SK-N-SH treated with all-trans-retinoic acid at 6 μM for 48 hours (cell line): Measurements from ENCODE around the gene ZFAND2B.
A peak's percentile ranks its signal among the peaks of the same experiment; 100 is the strongest.

Experiments
- ATAC-seq: fragments of 200-7000 bp; cut with Tn5 transposase; 3 replicates; pipeline ENCODE4 v1.9.1; 2020; ENCODE audit warnings: mild to moderate bottlenecking, moderate library complexity
- ARNTL ChIP-seq: fragments of 450-650 bp; formaldehyde crosslinking; IDR thresholded peaks from 2 replicates; pipeline ENCODE4 v1.5.0; 2020; ENCODE audit warnings: low read depth, mild to moderate bottlenecking, moderate library complexity, borderline replicate concordance
- BACH2 ChIP-seq: fragments of 250-450 bp; sonication (Bioruptor Pico); IDR thresholded peaks from 2 replicates; pipeline ENCODE4 v1.9.0; 2021; ENCODE audit warnings: mild to moderate bottlenecking, borderline replicate concordance
- CREB5 ChIP-seq: fragments of 250-450 bp; sonication (Bioruptor Pico); IDR thresholded peaks from 2 replicates; pipeline ENCODE4 v1.5.1; 2020; ENCODE audit warnings: low read depth, mild to moderate bottlenecking, moderate library complexity
- CSRNP3 ChIP-seq: fragments of 250-450 bp; sonication (Bioruptor Pico); IDR thresholded peaks from 2 replicates; pipeline ENCODE4 v1.5.1; 2021; ENCODE audit warnings: mild to moderate bottlenecking, moderate library complexity
- ESRRG ChIP-seq: fragments of 250-450 bp; sonication (Bioruptor Pico); IDR thresholded peaks from 2 replicates; pipeline ENCODE4 v1.6.1; 2021; ENCODE audit warnings: mild to moderate bottlenecking
- GLIS3 ChIP-seq: fragments of 250-450 bp; sonication (Bioruptor Pico); IDR thresholded peaks from 2 replicates; pipeline ENCODE4 v1.5.0; 2020; ENCODE audit warnings: mild to moderate bottlenecking, moderate library complexity
- OSR1 ChIP-seq: fragments of 250-450 bp; sonication (Bioruptor Pico); IDR thresholded peaks from 2 replicates; pipeline ENCODE4 v1.8.0; 2022; ENCODE audit warnings: moderate library complexity, mild to moderate bottlenecking, inconsistent platforms
- PATZ1 ChIP-seq: fragments of 250-450 bp; sonication (Bioruptor Pico); IDR thresholded peaks from 2 replicates; pipeline ENCODE4 v1.8.0; 2020; ENCODE audit warnings: mild to moderate bottlenecking, moderate library complexity, borderline replicate concordance
- POU6F1 ChIP-seq: fragments of 250-450 bp; sonication (Bioruptor Pico); IDR thresholded peaks from 2 replicates; pipeline ENCODE4 v1.8.0; 2021; ENCODE audit warnings: low read depth, mild to moderate bottlenecking, moderate library complexity, borderline replicate concordance
- PPARA ChIP-seq: fragments of 250-450 bp; sonication (Bioruptor Pico); IDR thresholded peaks from 2 replicates; pipeline ENCODE4 v1.5.0; 2020; ENCODE audit warnings: mild to moderate bottlenecking, borderline replicate concordance
- RARB ChIP-seq: fragments of 250-450 bp; sonication (Bioruptor Pico); IDR thresholded peaks from 2 replicates; pipeline ENCODE4 v1.8.0; 2021; ENCODE audit warnings: mild to moderate bottlenecking, moderate library complexity
- SNAI2 ChIP-seq: fragments of 250-450 bp; sonication (Bioruptor Pico); IDR thresholded peaks from 2 replicates; pipeline ENCODE4 v1.5.0; 2020; ENCODE audit warnings: mild to moderate bottlenecking, moderate library complexity
- TOX ChIP-seq: fragments of 250-450 bp; sonication (Bioruptor Pico); IDR thresholded peaks from 2 replicates; pipeline ENCODE4 v1.8.0; 2021; ENCODE audit warnings: mild to moderate bottlenecking, moderate library complexity, borderline replicate concordance
- TSHZ2 ChIP-seq: fragments of 250-450 bp; sonication (Bioruptor Pico); IDR thresholded peaks from 2 replicates; pipeline ENCODE4 v1.5.0; 2020; ENCODE audit warnings: mild to moderate bottlenecking, moderate library complexity
- ZC3H10 ChIP-seq: fragments of 250-450 bp; sonication (Bioruptor Pico); IDR thresholded peaks from 2 replicates; pipeline ENCODE4 v1.5.1; 2021; ENCODE audit warnings: mild to moderate bottlenecking, moderate library complexity
- ZFP3 ChIP-seq: fragments of 250-450 bp; sonication (Bioruptor Pico); IDR thresholded peaks from 2 replicates; pipeline ENCODE4 v1.5.0; 2020; ENCODE audit warnings: mild to moderate bottlenecking, moderate library complexity
- ZFP30 ChIP-seq: fragments of 450-650 bp; formaldehyde crosslinking; IDR thresholded peaks from 2 replicates; pipeline ENCODE4 v1.5.0; 2022; ENCODE audit warnings: mild to moderate bottlenecking, moderate library complexity
- ZNF70 ChIP-seq: fragments of 450-650 bp; formaldehyde crosslinking; IDR thresholded peaks from 2 replicates; pipeline ENCODE4 v1.5.0; 2020; ENCODE audit warnings: mild to moderate bottlenecking, moderate library complexity
- ZNF8 ChIP-seq: fragments of 450-650 bp; formaldehyde crosslinking; IDR thresholded peaks from 2 replicates; pipeline ENCODE4 v1.5.0; 2020; ENCODE audit warnings: mild to moderate bottlenecking, moderate library complexity

The ZFAND2B gene

GRCh38 chr2:219225350-219225749, 18.8 kb downstream of the ZFAND2B start (continued):
- TF ChIP-seq CSRNP3 (CRISPR knock-in tag): no peak
- TF ChIP-seq SNAI2: no peak
- TF ChIP-seq GLIS3: no peak

- TF ChIP-seq ZFP3 (no peak), PPARA (CRISPR knock-in tag) (no peak), ZC3H10 (CRISPR knock-in tag) (no peak), CSRNP3 (CRISPR knock-in tag) (no peak), CREB5 (no peak), ARNTL (CRISPR knock-in tag) (no peak), BACH2 (CRISPR knock-in tag) (no peak), POU6F1 (CRISPR knock-in tag) (no peak), ESRRG (CRISPR knock-in tag) (no peak), ZNF70 (no peak), SNAI2 (no peak), TSHZ2 (CRISPR knock-in tag) (no peak), GLIS3 (no peak), ZNF8 (CRISPR knock-in tag) (no peak), OSR1 (no peak), PATZ1 (CRISPR knock-in tag) (no peak), ZFP30 (no peak), RARB (CRISPR knock-in tag) (no peak), TOX (CRISPR knock-in tag) (no peak)
- TF ChIP-seq, all 23 proteins: peak for 0
- no peak for ATAC-seq
These were observed 21.7 kb downstream of the ZFAND2B start for GRCh38 chr2:219228041-219228910.

DNA sequence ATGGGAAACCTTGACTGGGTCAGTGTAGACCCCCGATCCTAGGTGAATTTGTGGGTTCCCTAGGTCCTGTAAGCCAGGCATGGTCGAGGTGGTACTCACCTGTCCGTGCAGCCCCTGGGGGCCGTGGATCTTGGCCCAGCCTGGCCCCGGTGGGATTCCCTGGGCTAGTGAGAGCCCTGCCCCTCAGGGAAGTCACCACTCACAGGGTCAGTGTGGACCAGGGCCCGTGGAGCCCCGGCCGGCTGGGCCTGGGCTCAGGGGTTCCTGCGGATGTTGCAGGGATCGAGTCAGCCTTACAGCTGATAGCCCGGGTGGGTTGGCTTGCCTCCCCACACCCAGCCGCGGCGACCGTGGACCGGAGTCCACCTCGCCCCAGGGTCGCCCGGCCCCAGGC, 22.3 kb downstream of the ZFAND2B start:
- peak; percentile 21 for ATAC-seq
- no peak for TF ChIP-seq TSHZ2 (CRISPR knock-in tag)
- TF ChIP-seq TOX (CRISPR knock-in tag): no peak
- TF ChIP-seq POU6F1 (CRISPR knock-in tag): no peak
- no peak for TF ChIP-seq OSR1
